Heart right ventricle (tissue), 16 donors: ENCODE data around the gene ANG. TPM values are rescaled to one million over a fixed set of nuclear protein-coding genes. Genes with fewer than 3 reads are reported as not detected.

Experiments used
- ATAC-seq, 8 donors: fragments of 200-7000 bp; cut with Tn5 transposase; one replicate each; pipeline ENCODE4 v1.9.1; 2020; ENCODE audit warnings: mild to moderate bottlenecking in 8 of 8, moderate library complexity in 8 of 8, moderate number of reproducible peaks in 1 of 8
- DNase-seq, 2 donors: peaks; one replicate each; pipeline ENCODE4 v3.0.0-alpha.2; 2020
- H3K27ac ChIP-seq, 10 donors: fragments of 200-600 bp; sonication (generic) in 2 of 10; one replicate each; pipeline versions ENCODE4 v1.5.0 to v1.8.0; 2020 to 2022; ENCODE audit warnings: mild to moderate bottlenecking in 3 of 10
- H3K27me3 ChIP-seq, 7 donors: fragments of 200-600 bp; one replicate each; pipeline ENCODE4 v1.8.0; 2021 to 2022; ENCODE audit warnings: mild to moderate bottlenecking in 2 of 7
- H3K36me3 ChIP-seq, 9 donors: fragments of 200-600 bp; sonication (generic) in 1 of 9; one replicate each; pipeline versions ENCODE4 v1.5.0 to v1.8.0; 2020 to 2022; ENCODE audit warnings: mild to moderate bottlenecking in 2 of 9
- H3K4me1 ChIP-seq, 9 donors: fragments of 200-600 bp; sonication (generic) in 1 of 9; one replicate each; pipeline versions ENCODE4 v1.5.0 to v1.8.0; 2020 to 2022; ENCODE audit warnings: mild to moderate bottlenecking in 4 of 9
- H3K4me3 ChIP-seq, 10 donors: fragments of 200-600 bp; sonication (generic) in 2 of 10; one replicate each; pipeline versions ENCODE4 v1.5.0 to v1.8.0; 2020 to 2022; ENCODE audit warnings: mild to moderate bottlenecking in 7 of 10, moderate library complexity in 2 of 10
- H3K9me3 ChIP-seq, 11 donors: fragments of 200-600 bp in 10 of 11; sonication (generic) in 2 of 11; one replicate each; pipeline versions ENCODE4 v1.5.0 to v1.8.0; 2013 to 2022; ENCODE audit warnings: mild to moderate bottlenecking in 2 of 11, control low read depth in 1 of 11, moderate library complexity in 1 of 11
- CTCF ChIP-seq, 9 donors: fragments of 200-600 bp; sonication (generic) in 2 of 9; IDR thresholded peaks; one replicate each; pipeline versions ENCODE4 v1.5.0 to v1.8.0; 2021 to 2022; ENCODE audit warnings: antibody characterized with exemption in 9 of 9, mild to moderate bottlenecking in 5 of 9, moderate library complexity in 1 of 9
- WGBS, 2 donors: extraction: QIAGEN DNeasy Blood & Tissue Kit; methylation state at CpG; one replicate each; pipeline ENCODE4 v1.1.7; 2013; ENCODE audit warnings: inconsistent platforms in 1 of 2; 5-methylcytosine and 5-hydroxymethylcytosine counted together
- intact Hi-C, 10 donors: fragments of 100-400 bp; cut with DNase I; formaldehyde crosslinking; loops; one replicate each; pipeline versions ENCODE4 v1.11.1 to v1.14.2; 2022
- polyA plus RNA-seq, 2 donors: library from polyadenylated mRNA; stranded (reverse); fragments of 200-250 nt; gene quantifications; one replicate each; pipeline ENCODE4 v1.2.3, GENCODE V29; 2013
- total RNA-seq, 10 donors: library from RNA; stranded (reverse); fragmentation: NEBNext Ultra II Directional in 3 of 10; extraction: Animal tissue kit (Norgen Biotek cat#: 25700) in 3 of 10; gene quantifications; one replicate each; pipeline versions ENCODE4 v1.2.1 to v1.2.4, GENCODE V29; 2021 to 2023
- donor health status: Arrhythmogenic right ventricular cardiomyopathy.
- donor health status: ischemic (EF 13 %, LVEDD 7.1; RV severe dilation, severe dysfunction).
- donor health status: healthy with polysubstance abuse.
- donor health status: DM: no; HTN: yes; CAD: no.
- donor health status: DM: no; HTN: no; CAD: no.
- donor health status: ischemic (EF 25% LVEDD 6.9; RV normal size, moderate dysfunction).
- donor health status: ischemic (EF 25% LVEDD 5.7; RV mildly dilated, moderate dysfunction).
- donor health status: healthy.
- donor health status: DM: yes; HTN: yes; CAD: no.
- donor health status: Ischemic cardiomyopathy.
- donor health status: ischemic (EF 35%, LVEDD 5.7; RV mildly dilated, moderate dysfunction).
- donor health status: nonischemic (EF 11% LVEDD 7.7; RV severe dilation, severe dysfunction).
- donor health status: DM: yes; HTN: yes; CAD: no.
- donor health status: PGD.
- donor health status: ischemic (EF 29% LVEDD 5.4; RV normal size, mild dysfunction).
- donor health status: nonischemic (EF 23%, LVEDD 6.1; RV moderate dilation, normal function).

Gene ANG
- total and polyA plus RNA-seq, 12 donors, result 0.79 to 7.0 (median 2.5) TPM

DNA sequence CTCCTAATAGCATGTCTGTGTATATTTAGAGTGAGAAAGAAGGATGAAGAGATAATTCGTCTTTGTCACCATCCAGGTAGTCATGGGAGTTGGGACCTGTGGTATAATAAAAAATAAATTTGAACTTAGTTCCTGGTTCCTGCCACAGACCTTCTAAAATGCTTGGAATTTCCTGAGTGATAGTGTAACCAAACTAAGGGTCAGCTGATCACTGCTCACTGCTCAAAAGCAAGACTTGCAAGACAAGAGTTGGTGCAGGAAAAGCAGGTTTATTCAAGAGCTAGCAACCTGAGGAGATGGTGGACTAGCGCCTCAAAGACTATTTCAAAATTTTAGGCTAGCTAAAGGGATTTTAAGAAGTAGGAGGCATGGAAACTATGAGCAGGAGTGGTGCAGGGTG is 19.1 kb downstream of the ANG start:
- no peak for DNase-seq
- Histone ChIP-seq H3K27ac (peak overlapping the region in 8 of 10 donors; percentile 25 to 77 (median 48)), H3K4me1 (peaks cover 0 to 13% (median 5%) of the 10 kb centered on the region in 9 donors), H3K36me3 (no peaks in the 10 kb centered on the region), H3K4me3 (no peak overlapping the region), H3K27me3 (no peaks in the 10 kb centered on the region), H3K9me3 (peaks cover 0 to 12% (median 0%) of the 10 kb centered on the region in 11 donors)
- whole genome bisulfite sequencing, 2 donors, result 46 to 74% methylated on average over 2 of the region's 2 CpGs
- intact Hi-C loops, result loop anchor here in 2 of 10 donors (10.0 kb wide), 2 partner anchors 57 to 97 kb away; partner anchors contain the start of genes EDDM3B (in 1 of the 2) and RNASE1 (in 1 of the 2)
- ATAC-seq, result peak in 2 of 8 donors; percentile 46 to 52
- TF ChIP-seq CTCF (IDR thresholded peaks at IDR 0.05), result no peak

DNA sequence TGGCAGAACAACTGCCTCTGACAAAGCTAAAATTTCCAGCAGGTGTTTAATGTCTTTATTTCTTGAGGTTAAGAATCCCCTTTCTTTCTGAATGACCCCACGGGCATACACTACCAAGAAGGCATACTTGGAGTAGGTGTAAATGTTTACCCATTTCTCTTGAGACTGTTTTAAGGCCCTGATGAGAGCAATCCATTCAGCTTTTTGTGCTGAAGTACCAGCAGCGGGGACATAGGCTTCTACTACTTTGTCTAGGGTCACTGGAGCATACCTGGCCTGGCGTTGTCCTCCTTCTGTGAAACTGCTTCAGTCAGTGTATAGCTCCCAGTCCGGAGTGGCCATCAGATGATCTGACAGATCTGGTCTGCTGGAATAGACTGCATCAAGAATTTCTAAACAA is 22.7 kb downstream of the ANG start:
- 69 to 70% methylated on average over 4 of the region's 4 CpGs for WGBS, 2 donors
- H3K36me3 ChIP-seq, result no peaks in the 10 kb centered on the region

DNA sequence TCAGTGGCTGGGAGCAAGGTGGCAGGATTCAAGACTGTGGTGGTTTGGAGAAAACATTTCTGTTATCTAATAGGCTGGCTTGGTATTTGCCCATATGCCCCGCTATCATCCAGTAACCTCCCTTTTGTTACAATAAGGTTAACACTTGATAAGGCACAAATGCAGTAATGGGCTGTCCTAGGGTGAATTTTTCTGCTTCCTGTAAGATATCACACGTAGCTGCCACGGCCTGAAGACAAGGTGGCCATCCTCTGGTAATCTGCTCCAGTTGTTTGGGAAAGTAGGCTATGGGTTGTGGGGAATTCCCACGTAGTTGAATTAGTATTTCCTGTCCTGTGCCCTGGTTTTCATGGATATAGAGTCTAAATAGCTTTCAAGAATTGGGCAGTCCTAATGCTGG is 23.1 kb downstream of the ANG start:
- intact Hi-C loops, result no loop called here
- no peak overlapping the region for H3K4me3 ChIP-seq

More for the DNA sequence above, 22.7 kb downstream of the ANG start:
- Histone ChIP-seq H3K4me1 (peaks cover 0 to 22% (median 7%) of the 10 kb centered on the region in 9 donors), H3K4me3 (no peak overlapping the region), H3K27ac (no peak overlapping the region), H3K9me3 (peaks cover 0 to under 1% (median 0%) of the 10 kb centered on the region in 11 donors), H3K27me3 (peaks cover 0 to under 1% (median 0%) of the 10 kb centered on the region in 7 donors)
- ATAC-seq, result no peak
- DNase-seq, result no peak
- no peak for TF ChIP-seq CTCF (IDR thresholded peaks at IDR 0.05)
- intact Hi-C loops, result no loop called here

GRCh38 chr14:20712904-20713303 is 24.3 kb downstream of the ANG start:
- Histone ChIP-seq H3K4me1 (peaks cover 0 to 12% (median 0%) of the 10 kb centered on the region in 9 donors), H3K9me3 (no peaks in the 10 kb centered on the region), H3K4me3 (no peak overlapping the region), H3K27ac (no peak overlapping the region), H3K27me3 (peaks cover 0 to 8% (median 0%) of the 10 kb centered on the region in 7 donors), H3K36me3 (no peaks in the 10 kb centered on the region)
- intact Hi-C loops, result no loop called here
- no peak for TF ChIP-seq CTCF (IDR thresholded peaks at IDR 0.05)
- ATAC-seq (no peak), DNase-seq (no peak)
- WGBS, 2 donors, result 44 to 55% methylated on average over 2 of the region's 2 CpGs

More for the DNA sequence above, 23.1 kb downstream of the ANG start:
- Histone ChIP-seq H3K4me1 (peaks cover 0 to 21% (median 7%) of the 10 kb centered on the region in 9 donors), H3K9me3 (no peaks in the 10 kb centered on the region), H3K27ac (no peak overlapping the region), H3K36me3 (no peaks in the 10 kb centered on the region), H3K27me3 (peaks cover 0 to 5% (median 0%) of the 10 kb centered on the region in 7 donors)
- DNase-seq, result no peak
- ATAC-seq, result no peak
- TF ChIP-seq CTCF (IDR thresholded peaks at IDR 0.05), result no peak
- WGBS, 2 donors, result 39 to 49% methylated on average over 4 of the region's 4 CpGs
